K562 (cell line): ENCODE measurements around the gene DCP2. TPM values are rescaled to one million over a fixed set of nuclear protein-coding genes. Genes with fewer than 3 reads are reported as not detected.

Experiments used
- ATAC-seq: fragments of 200-7000 bp; cut with Tn5 transposase; 3 replicates; pipeline ENCODE4 v1.9.1; 2020; ENCODE audit warnings: moderate library complexity
- BruUV-seq: library from RNA; stranded (reverse); fragments of 400-500 nt; replicated peaks from 2 replicates; lab custom pipeline; 2021; lab: Mats Ljungman, UMichigan
- CTCF ChIA-PET: fragments of 300-600 bp; formaldehyde crosslinking; extraction: SDS; loops from one replicate; lab custom pipeline; 2021; ENCODE audit warnings: low intra/inter-chr PET ratio; lab: Yijun Ruan, JAX
- POLR2A ChIA-PET: fragments of 300-600, 350-650 bp; sonication (Branson Sonifier 250); formaldehyde crosslinking; extraction: SDS; loops from one replicate; lab custom pipeline; 2021; ENCODE audit warnings: antibody characterized with exemption, inconsistent platforms; lab: Yijun Ruan, JAX
- DNase-seq, 4 experiments: peaks; one replicate each; pipeline versions ENCODE4 v3.0.0 to v3.0.0-alpha.2; 2011 to 2018; ENCODE audit warnings: low spot score in 3 of 4, mixed read lengths in 3 of 4; ENCODE audit errors: extremely low read depth in 1 of 4
- FAIRE-seq: peaks from 2 replicates; lab custom pipeline; 2011; peaks lifted over from hg19 to GRCh38; lab: Jason Lieb, UNC
- H2AFZ ChIP-seq: 2 replicates; pipeline ENCODE4 v1.6.0; 2011; ENCODE audit warnings: low read depth, low read length, control low read depth, inconsistent platforms
- H3K27ac ChIP-seq: fragments of 200-600 bp; 3 replicates; pipeline ENCODE4 v1.8.0; 2011; ENCODE audit warnings: low read depth, mild to moderate bottlenecking, control low read depth, inconsistent platforms, low read length, moderate library complexity, mixed read lengths; ENCODE audit errors: extremely low read depth
- H3K27me3 ChIP-seq, 2 experiments: fragments of 300-600 bp in 1 of 2; 2 replicates in 1 of 2; 3 replicates in 1 of 2; pipeline versions ENCODE4 v1.6.0 to v1.8.0; 2011; ENCODE audit warnings: inconsistent platforms in 2 of 2, low read length in 2 of 2, mild to moderate bottlenecking in 1 of 2, mixed read lengths in 1 of 2, moderate library complexity in 1 of 2; ENCODE audit not compliant: control insufficient read depth in 2 of 2, insufficient read depth in 2 of 2
- H3K36me3 ChIP-seq: fragments of 300-600 bp; 3 replicates; pipeline ENCODE4 v1.8.0; 2011; ENCODE audit warnings: mild to moderate bottlenecking, low read length, inconsistent platforms; ENCODE audit not compliant: control insufficient read depth, insufficient read depth
- H3K4me1 ChIP-seq, 2 experiments: fragments of 200-600 bp in 1 of 2; replicated peaks in 1 of 2; 2 replicates in 1 of 2; 3 replicates in 1 of 2; pipeline versions ENCODE4 v1.5.1 to v1.8.0; 2011; ENCODE audit warnings: inconsistent platforms in 2 of 2, low read length in 2 of 2, mild to moderate bottlenecking in 1 of 2, mixed read lengths in 1 of 2, moderate library complexity in 1 of 2; ENCODE audit not compliant: control insufficient read depth in 2 of 2, insufficient read depth in 2 of 2
- H3K4me2 ChIP-seq: 2 replicates; pipeline ENCODE4 v1.6.1; 2011; ENCODE audit warnings: low read length, control low read depth, inconsistent platforms, mixed read lengths; ENCODE audit not compliant: insufficient read depth
- H3K4me3 ChIP-seq: fragments of 200-600 bp; sonication (generic), shearing (Covaris generic); 2 replicates; pipeline ENCODE4 v1.5.1; 2016; ENCODE audit warnings: control low read depth, inconsistent platforms
- H3K79me2 ChIP-seq: fragments of 200-600 bp; 3 replicates; pipeline ENCODE4 v1.8.0; 2011; ENCODE audit warnings: low read length, inconsistent platforms; ENCODE audit not compliant: control insufficient read depth, insufficient read depth
- H3K9ac ChIP-seq, 2 experiments: 2 replicates each; pipeline versions ENCODE4 v1.6.0 to v1.6.1; 2011; ENCODE audit warnings: low read depth in 2 of 2, low read length in 2 of 2, control low read depth in 1 of 2, inconsistent platforms in 1 of 2, mild to moderate bottlenecking in 1 of 2, mixed read lengths in 1 of 2; ENCODE audit not compliant: insufficient read depth in 1 of 2
- H3K9me1 ChIP-seq: one replicate; pipeline ENCODE4 v1.6.0; 2011; ENCODE audit warnings: inconsistent platforms, mild to moderate bottlenecking, low read length, moderate library complexity; ENCODE audit not compliant: control insufficient read depth, insufficient read depth
- H3K9me3 ChIP-seq: replicated peaks from 2 replicates; pipeline ENCODE4 v1.5.1; 2011; ENCODE audit warnings: low read depth, low read length, inconsistent platforms; ENCODE audit not compliant: control insufficient read depth, insufficient read depth
- H4K20me1 ChIP-seq: replicated peaks from 2 replicates; pipeline ENCODE4 v1.6.1; 2011; ENCODE audit warnings: low read length, inconsistent platforms, mixed read lengths; ENCODE audit not compliant: control insufficient read depth, insufficient read depth
- ARID1B ChIP-seq: fragments of 450-650 bp; IDR thresholded peaks from 2 replicates; pipeline ENCODE4 v1.6.1; 2016; ENCODE audit warnings: antibody characterized with exemption, mild to moderate bottlenecking, inconsistent platforms
- ATF1 ChIP-seq, 2 experiments: fragments of 450-650 bp in 1 of 2; IDR thresholded peaks; 2 replicates each; pipeline ENCODE4 v1.6.1; 2016; ENCODE audit warnings: missing compliant biosample characterization in 1 of 2, missing genetic modification characterization in 1 of 2
- BHLHE40 ChIP-seq: IDR thresholded peaks from 2 replicates; pipeline ENCODE4 v1.6.1; 2011; ENCODE audit warnings: low read length, improper control_type of control experiment
- ELF2 ChIP-seq: fragments of 250-450 bp; sonication (Bioruptor Pico); IDR thresholded peaks from 2 replicates; pipeline ENCODE4 v1.5.0; 2021; ENCODE audit warnings: mild to moderate bottlenecking
- ELK3 ChIP-seq: fragments of 450-650 bp; formaldehyde crosslinking; IDR thresholded peaks from 2 replicates; pipeline ENCODE4 v1.4.0; 2020; ENCODE audit warnings: mild to moderate bottlenecking
- NCOR1 ChIP-seq: fragments of 450-650 bp; IDR thresholded peaks from 2 replicates; pipeline ENCODE4 v1.6.1; 2016; ENCODE audit warnings: mild to moderate bottlenecking, moderate library complexity
- NRF1 ChIP-seq, 2 experiments: fragments of 450-650 bp; IDR thresholded peaks in 1 of 2; conservative IDR thresholded peaks in 1 of 2; 2 replicates each; pipeline ENCODE4 v1.6.1; 2014; ENCODE audit warnings: mild to moderate bottlenecking in 2 of 2
- RAD51 ChIP-seq: fragments of 450-650 bp; IDR thresholded peaks from 2 replicates; pipeline ENCODE4 v1.7.1; 2016; ENCODE audit warnings: low read depth, mild to moderate bottlenecking, borderline replicate concordance
- RHOXF2B ChIP-seq: fragments of 250-450 bp; sonication (Bioruptor Pico); conservative IDR thresholded peaks from 2 replicates; pipeline ENCODE4 v1.5.1; 2021
- SMARCC2 ChIP-seq: fragments of 450-650 bp; IDR thresholded peaks from 2 replicates; pipeline ENCODE4 v1.6.1; 2017; ENCODE audit warnings: antibody characterized with exemption, moderate library complexity, mild to moderate bottlenecking, low read depth
- ZBED1 ChIP-seq: IDR thresholded peaks from 2 replicates; pipeline ENCODE4 v1.6.1; 2014
- ZBTB43 ChIP-seq: sonication (generic); formaldehyde crosslinking; IDR thresholded peaks from 2 replicates; pipeline ENCODE4 v1.8.0; 2023; ENCODE audit warnings: mild to moderate bottlenecking, missing genetic modification reagents
- ZC3H4 ChIP-seq: sonication (generic); formaldehyde crosslinking; IDR thresholded peaks from 2 replicates; pipeline ENCODE4 v1.9.0; 2021; ENCODE audit warnings: missing genetic modification reagents, borderline replicate concordance
- ZNF507 ChIP-seq: conservative IDR thresholded peaks from 2 replicates; pipeline ENCODE4 v1.6.1; 2017; ENCODE audit warnings: missing genetic modification characterization, missing compliant biosample characterization
- ZNF584 ChIP-seq: fragments of 200-800 bp; sonication (Bioruptor generic); IDR thresholded peaks from 2 replicates; pipeline ENCODE4 v1.6.1; 2016; ENCODE audit warnings: low read depth, mild to moderate bottlenecking, missing genetic modification characterization, missing compliant biosample characterization
- WGBS: fragments of 100-300 bp; shearing (Covaris generic); methylation state at CpG from one replicate; pipeline ENCODE4 v1.1.6; 2016; ENCODE audit warnings: low coverage, mixed read lengths; ENCODE audit not compliant: insufficient coverage; ENCODE audit errors: missing lambda C conversion rate; 5-methylcytosine and 5-hydroxymethylcytosine counted together
- in situ Hi-C: fragments of 300-500 bp; cut with MboI; formaldehyde crosslinking; loops from 4 replicates; pipeline ENCODE4 v1.15.0; 2018; ENCODE audit warnings: inconsistent platforms, mixed read lengths
- intact Hi-C: fragments of 100-400 bp; cut with micrococcal nuclease; formaldehyde crosslinking; loops from 2 replicates; pipeline ENCODE4 v1.14.2; 2022
- polyA plus RNA-seq, 8 experiments: library from polyadenylated mRNA; depleted of rRNA in 4 of 8; stranded (reverse) in 5 of 8; unstranded in 3 of 8; fragments of >200 nt; fragmentation: Nextera tagmentation in 2 of 8; fragmentation: Illumina TruSeq in 1 of 8; extraction: Ambion mirVana in 2 of 8; extraction: Trizol in 1 of 8; gene quantifications; 2 replicates each; pipeline versions ENCODE4 v1.2.1 to v1.2.3, GENCODE V29; 2011 to 2014; ENCODE audit warnings: inconsistent platforms in 1 of 8, missing spikeins in 1 of 8
- total RNA-seq, 7 experiments: library from RNA; depleted of rRNA in 6 of 7; stranded (reverse); fragments of >200 nt in 6 of 7; fragmentation: Illumina TruSeq in 2 of 7; extraction: Trizol in 2 of 7; gene quantifications; 2 replicates each; pipeline versions ENCODE4 v1.2.1 to v1.2.3, GENCODE V29; 2011 to 2021; ENCODE audit warnings: low replicate concordance in 1 of 7
- TF ChIP-seq, protein P1 (sequence below): fragments of 450-650 bp; formaldehyde crosslinking; IDR thresholded peaks from 2 replicates; pipeline ENCODE4 v1.4.0; 2020; ENCODE audit warnings: mild to moderate bottlenecking, moderate library complexity
- TF ChIP-seq, protein P2 (sequence below): fragments of 450-650 bp; IDR thresholded peaks from 2 replicates; pipeline ENCODE4 v1.6.1; 2016; ENCODE audit warnings: antibody characterized with exemption

Gene DCP2
- total and polyA plus RNA-seq, 9 of the 15 experiments (the other 6 are each of a cell fraction or from before 2014, with no cell fraction given), result 25.9 to 109 (median 46.7) TPM

DNA sequence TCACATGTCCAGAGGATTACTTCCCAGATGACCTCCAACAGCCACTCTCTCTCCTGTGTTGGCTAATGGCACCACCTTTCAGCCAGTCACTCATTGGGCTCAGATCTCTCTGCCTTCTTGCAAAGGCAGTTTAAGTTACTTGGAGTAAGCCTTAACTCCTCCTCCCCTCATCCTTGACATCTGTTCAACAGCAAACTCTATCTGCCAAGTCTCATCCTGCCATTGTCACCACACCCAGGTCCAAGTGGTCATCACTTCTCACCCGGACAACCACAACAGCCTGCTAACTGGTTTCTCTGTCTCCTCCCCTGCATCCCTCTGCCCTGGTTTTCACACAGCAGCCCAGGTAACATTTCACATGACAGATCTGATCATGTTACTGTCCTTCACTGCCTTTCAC, 58.5 kb downstream of the DCP2 start:
- ATAC-seq, result no peak
- H3K4me1 ChIP-seq, result peaks cover 4 to 8% of the 10 kb centered on the region in 2 experiments; a peak in 4 of 5 replicates
- ChIA-PET POLR2A (interaction anchor here (1.3 kb wide), 1 partner anchor 10 kb away, joined by 4 read pairs; no protein-coding TSS in a partner anchor), CTCF (no interaction called here)
- no peaks in the 10 kb centered on the region for H3K36me3 ChIP-seq
- no peaks in the 10 kb centered on the region for H3K27me3 ChIP-seq
- WGBS, result 22% methylated on average over 1 of the region's 1 CpG
- peak; percentile 19 for FAIRE-seq
- BruUV-seq, result no TSS peak
- no peaks in the 10 kb centered on the region for H3K79me2 ChIP-seq
- TF ChIP-seq ZNF507 (tag) (no peak), NCOR1 (no peak), ZBED1 (no peak), ARID1B (no peak), ZBTB43 (CRISPR knock-in tag) (no peak), NRF1 (conservative IDR thresholded peaks at IDR 0.05 in 1 of 2, IDR thresholded peaks at IDR 0.05 in 1 of 2) (no peak), ZC3H4 (CRISPR knock-in tag) (no peak), RAD51 (no peak), BHLHE40 (no peak), ATF1 (CRISPR knock-in tag; IDR thresholded peaks at IDR 0.05) (no peak), ATF1 (tag; IDR thresholded peaks at IDR 0.05) (no peak), RHOXF2B (CRISPR knock-in tag) (no peak), SMARCC2 (no peak), ELK3 (CRISPR knock-in tag) (no peak), ZNF584 (CRISPR knock-in tag) (no peak), ELF2 (CRISPR knock-in tag) (no peak)
- TF ChIP-seq, protein P1, sequence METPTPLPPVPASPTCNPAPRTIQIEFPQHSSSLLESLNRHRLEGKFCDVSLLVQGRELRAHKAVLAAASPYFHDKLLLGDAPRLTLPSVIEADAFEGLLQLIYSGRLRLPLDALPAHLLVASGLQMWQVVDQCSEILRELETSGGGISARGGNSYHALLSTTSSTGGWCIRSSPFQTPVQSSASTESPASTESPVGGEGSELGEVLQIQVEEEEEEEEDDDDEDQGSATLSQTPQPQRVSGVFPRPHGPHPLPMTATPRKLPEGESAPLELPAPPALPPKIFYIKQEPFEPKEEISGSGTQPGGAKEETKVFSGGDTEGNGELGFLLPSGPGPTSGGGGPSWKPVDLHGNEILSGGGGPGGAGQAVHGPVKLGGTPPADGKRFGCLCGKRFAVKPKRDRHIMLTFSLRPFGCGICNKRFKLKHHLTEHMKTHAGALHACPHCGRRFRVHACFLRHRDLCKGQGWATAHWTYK, result no peak
- TF ChIP-seq, protein P2, sequence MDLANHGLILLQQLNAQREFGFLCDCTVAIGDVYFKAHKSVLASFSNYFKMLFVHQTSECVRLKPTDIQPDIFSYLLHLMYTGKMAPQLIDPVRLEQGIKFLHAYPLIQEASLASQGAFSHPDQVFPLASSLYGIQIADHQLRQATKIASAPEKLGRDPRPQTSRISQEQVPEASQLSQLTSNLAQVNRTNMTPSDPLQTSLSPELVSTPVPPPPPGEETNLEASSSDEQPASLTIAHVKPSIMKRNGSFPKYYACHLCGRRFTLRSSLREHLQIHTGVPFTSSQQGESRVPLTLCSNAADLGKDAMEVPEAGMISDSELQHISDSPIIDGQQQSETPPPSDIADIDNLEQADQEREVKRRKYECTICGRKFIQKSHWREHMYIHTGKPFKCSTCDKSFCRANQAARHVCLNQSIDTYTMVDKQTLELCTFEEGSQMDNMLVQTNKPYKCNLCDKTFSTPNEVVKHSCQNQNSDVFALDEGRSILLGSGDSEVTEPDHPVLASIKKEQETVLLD, result no peak
- no peaks in the 10 kb centered on the region for H3K9me3 ChIP-seq
- H3K4me2 ChIP-seq, result no peak overlapping the region
- no peak overlapping the region for H3K4me3 ChIP-seq
- H3K27ac ChIP-seq, result no peak overlapping the region
- no peaks in the 10 kb centered on the region for H4K20me1 ChIP-seq
- no peak for DNase-seq
- H3K9me1 ChIP-seq, result no peaks in the 10 kb centered on the region
- in situ Hi-C loops, result no loop called here
- H3K9ac ChIP-seq, result no peak overlapping the region
- no peak overlapping the region for H2AFZ ChIP-seq
- intact Hi-C loops, result no loop called here
